Erythroblast (primary cell): ENCODE results near the gene HNRNPC.

ENCODE experiments used
- GATA1 ChIP-seq: IDR thresholded peaks from 2 replicates; pipeline ENCODE4 v1.6.1; 2011; ENCODE audit warnings: low read depth, mild to moderate bottlenecking, control low read depth, low read length, moderate library complexity
- POLR2A ChIP-seq: IDR thresholded peaks from 2 replicates; pipeline ENCODE4 v1.6.1; 2011; ENCODE audit warnings: mild to moderate bottlenecking, low read length

DNA sequence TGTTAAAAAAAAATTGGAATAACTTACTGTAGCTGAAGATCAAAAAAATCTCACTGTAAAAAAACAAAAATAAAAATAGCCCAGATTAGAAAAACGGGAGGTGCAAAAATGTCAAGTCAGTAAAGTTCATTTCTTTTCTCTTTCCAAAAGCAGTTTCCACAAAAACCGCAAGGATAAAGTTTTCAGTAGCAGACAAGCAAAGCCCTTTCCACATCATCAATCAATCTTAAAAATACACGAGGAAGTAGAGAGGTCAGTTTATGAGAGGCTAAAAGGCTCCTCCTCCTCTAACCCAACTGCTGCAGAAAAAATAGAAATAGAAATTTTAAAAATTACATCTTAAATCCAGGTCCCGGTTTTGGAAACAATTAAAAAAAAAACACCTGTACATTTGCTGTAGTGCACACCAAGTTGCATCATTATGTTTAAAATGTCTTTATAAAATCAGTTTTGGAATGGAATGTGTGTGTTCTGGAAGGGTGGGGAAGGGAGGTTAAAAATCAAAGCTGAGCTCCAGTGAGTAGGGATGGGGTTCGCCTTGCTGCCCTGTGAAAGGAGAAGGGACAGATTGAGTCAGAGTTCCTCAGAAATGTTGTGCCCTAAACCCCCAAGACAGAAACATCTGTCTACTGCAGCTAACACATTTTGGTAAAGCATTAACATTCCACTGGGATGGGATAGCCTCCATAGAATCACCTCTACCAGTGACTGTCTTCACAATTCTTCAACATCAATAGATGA lies 5.8 kb downstream of the HNRNPC start:
- TF ChIP-seq POLR2A (no peak), GATA1 (no peak)
